HG02678 (cell line): ENCODE results near the gene C11orf86.

Experiments
- ATAC-seq: cut with Tn5 transposase; IDR thresholded peaks from one replicate; pipeline ENCODE4 v1.9.1; 2021; ENCODE audit warnings: mild to moderate bottlenecking, moderate library complexity; ENCODE audit not compliant: unreplicated experiment

The C11orf86 gene

DNA sequence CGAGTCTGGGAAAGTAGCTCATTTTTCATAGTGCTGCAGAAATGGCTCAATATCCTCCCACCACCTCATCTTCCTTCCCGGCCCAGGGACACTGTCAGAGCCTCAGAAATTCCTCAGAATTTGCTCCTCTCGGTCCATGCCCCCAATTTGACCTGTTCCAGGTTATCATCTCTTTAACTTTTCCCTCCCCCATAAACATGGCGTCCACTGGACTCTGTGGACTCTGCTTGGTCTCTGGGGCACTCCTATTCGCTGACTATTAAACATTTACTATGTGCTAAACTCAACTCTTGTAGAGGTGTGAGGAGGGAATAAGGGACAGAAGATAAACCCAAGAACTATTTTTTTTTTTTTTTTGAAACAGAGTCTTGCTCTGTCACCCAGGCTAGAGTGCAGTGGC lies 8.8 kb upstream of the C11orf86 start:
- ATAC-seq, result no peak

DNA sequence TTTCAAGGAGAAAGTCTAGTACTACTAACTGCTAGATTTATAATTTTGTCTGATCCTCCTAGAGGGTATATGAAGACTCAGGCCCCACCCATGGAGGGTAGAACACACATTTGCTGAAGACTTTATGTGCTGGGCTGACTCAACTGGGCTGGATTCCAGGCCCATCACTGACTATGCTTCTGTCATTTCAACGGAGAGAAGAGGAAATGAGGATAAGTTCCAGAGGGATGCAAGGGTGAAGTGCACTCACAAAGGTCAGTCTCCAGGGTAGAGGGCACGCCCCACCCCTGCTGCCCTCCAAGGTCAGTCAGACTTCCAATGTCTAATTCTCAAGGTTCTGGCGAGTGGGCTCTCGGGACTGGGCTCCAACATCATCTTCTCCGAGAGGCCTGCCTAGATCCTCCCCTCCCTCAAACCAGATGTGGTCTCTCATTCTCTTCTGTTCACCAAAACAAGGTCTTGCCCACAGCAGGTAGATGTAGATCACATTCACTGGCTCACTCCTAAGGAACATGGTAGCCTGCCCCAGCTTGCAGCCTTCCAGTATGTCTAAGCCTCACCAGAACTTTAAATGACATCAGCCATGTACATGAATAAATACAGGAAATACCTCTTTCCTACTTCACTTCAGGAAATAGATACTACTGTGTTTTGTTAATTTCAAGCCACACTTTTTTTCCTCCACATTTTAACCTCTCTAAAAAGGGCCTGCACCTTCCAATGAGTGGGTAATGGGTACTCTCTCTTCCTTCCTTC lies 7.3 kb upstream of the C11orf86 start:
- no peak for ATAC-seq

DNA sequence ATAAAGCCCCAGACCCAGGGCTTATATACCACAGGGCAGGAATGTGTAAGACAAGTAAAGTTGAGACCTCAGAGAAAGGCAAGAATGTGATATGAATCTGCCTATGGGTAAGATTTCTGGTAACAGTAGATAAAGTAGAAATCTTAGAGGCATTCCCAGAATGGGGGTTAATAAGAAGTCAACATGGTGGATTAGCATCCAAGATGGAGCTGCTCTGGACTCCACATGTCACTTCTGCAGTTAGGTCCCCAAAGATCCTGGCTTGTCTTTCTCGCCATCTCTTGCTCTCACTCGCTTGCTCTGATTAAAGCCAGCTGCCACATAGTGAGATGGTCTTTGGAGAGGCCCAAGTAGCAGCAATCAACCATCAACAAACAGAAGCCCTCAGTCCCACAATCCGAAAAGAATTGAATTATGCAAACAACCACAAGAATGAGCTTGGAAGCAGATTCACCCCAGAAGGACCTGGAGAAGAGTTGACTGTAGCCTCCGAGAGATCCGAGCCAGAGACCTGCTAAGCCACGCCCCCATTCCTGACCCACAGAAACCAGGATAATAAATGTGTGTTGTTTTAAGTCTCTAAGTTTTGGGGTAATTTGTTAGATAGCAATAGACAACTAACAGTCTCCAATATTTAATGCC lies 5.4 kb upstream of the C11orf86 start:
- ATAC-seq, result no peak

DNA sequence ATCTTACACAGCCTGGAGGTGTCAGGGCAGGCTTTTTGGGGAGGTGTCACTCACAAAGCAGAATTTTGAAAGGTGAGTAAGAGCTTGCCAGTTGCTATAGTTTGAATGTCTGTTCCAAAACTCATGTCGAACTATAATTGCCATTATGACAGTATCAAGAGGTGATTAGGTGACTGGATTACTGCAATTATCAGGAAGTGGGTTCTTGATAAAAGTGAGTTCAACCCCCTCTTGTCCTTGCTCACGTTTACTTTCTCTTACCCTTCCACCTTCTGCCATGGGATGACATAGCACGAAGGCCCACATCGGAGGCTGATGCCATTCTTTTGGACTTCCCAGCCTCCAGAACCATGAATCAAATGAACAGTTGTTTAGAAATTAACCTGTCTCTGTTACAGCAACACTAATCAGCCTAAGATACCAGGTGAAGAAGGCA lies 4.7 kb upstream of the C11orf86 start:
- no peak for ATAC-seq

DNA sequence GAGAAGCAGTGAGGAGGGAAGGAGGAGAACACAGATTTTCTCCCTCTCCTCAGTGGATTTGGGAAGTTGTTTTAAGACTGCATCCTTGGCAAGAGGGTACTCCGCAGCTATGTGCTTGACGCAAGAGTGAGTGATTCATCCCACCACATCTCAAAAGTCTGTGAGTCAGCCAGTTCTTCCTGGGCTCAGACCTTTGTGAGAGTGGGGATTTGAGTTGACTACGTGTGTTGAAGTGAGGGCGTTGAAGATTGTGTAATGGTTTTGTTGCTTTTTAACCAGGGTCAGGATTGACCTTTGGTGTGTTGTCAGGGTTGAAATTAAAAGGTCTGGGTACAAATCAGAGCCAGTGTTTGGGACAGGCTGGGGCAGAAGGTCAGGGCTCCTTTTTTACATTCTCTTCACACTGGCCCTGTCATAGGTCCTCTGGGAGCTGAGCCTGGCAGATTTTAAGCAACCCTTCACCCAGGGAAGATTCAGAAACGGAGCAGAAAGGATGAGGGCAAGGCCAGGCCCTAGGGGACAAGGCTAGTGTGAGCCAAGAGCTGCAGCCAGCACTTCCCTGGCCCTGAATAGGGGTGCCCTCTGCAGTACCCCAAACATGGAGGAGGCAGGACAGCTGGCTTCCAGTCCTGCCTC lies 4.2 kb upstream of the C11orf86 start:
- no peak for ATAC-seq

DNA sequence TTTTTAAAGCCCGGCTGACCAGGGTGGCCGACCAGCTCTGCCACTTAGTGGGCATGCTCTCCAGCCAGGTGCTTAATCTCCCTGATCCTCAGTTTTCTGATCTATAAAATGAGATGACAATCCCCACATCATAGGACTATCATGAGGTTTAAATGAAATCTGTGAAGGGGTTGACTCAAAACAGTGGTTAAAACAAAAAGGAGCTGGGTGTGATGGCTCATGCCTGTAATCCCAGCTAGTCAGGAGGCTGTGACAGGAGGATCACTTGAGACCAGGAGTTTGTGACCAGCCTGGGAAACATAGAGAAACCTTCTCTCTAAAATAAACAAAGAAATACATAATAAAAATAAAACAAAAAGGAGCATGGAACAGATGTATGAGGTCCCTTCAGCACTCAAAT lies 3.6 kb upstream of the C11orf86 start:
- no peak for ATAC-seq

DNA sequence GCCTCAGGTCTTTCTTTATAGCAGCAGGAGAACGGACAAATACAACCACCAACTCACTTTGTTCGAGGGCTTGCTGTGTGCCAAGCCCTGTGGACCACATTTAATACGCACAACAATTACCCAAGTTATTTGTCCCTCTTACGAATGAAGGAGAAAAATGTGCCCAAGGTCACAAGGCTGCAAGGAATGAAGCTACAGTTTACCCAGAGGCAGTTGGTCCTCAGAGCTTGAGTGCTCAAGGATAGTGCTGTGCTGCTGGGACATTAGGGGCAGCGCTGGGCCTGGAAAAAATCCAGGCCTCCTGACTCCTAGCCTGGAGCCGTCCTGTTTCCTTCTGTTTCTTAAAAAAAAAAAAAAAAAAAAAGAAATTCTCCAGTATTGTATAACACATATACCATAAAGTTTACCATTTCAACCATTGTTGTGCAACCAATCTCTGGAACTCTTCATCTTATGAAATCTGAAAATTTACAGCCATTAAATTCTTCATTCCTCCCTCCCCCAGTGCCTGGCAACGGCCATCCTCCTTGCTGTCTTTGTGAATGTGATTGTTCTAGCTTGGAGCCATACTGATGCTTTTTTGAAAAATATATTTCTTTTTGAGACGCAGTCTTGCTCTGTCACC lies 1.0 kb upstream of the C11orf86 start:
- no peak for ATAC-seq

DNA sequence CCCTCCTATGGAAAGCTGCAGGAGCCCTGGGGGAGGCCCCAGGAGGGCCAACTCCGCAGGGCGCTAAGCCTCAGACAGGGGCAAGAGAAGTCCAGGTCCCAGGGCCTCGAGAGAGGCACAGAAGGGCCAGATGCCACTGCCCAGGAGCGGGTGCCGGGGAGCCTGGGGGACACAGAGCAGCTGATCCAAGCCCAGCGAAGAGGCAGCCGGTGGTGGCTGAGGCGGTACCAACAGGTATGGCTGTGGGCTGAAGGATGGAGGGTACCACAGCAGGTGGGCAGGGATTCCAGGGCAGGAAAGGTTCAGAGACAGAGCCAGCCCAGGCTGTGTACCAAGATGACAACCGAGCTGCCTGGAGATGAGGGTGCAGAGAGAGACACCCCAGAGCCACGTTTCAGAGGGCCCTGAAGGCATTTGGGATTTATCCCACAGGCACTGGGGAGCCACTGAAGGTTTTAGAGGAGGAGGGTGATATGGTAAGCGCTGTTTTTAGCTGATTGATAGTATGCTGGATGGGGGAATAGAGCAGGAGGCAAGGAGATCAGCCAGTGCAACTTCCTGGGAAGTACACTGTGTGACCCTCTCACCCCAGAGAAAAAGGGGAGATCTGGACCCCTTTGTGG lies 412 bp downstream of the C11orf86 start:
- no peak for ATAC-seq

DNA sequence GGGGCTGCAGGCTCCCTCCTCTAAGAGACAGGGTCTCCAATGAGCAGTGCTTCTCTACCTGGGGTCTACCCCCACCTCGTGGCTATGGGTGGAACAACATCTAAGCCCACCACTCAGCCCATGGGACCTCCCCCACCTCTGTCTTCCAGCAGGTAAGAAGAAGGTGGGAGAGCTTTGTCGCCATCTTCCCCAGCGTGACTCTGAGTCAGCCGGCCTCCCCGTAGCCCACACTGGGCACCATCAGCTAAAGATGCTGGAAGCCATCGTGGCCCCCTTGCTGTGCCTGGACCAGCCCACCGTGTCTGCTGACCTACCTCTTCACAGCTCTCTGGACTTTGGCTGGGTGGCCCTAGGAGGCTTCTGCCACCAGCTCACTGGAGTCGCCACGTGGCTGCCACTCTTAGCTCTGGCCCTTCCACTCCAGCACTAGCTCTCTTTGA lies 944 bp downstream of the C11orf86 start:
- no peak for ATAC-seq

DNA sequence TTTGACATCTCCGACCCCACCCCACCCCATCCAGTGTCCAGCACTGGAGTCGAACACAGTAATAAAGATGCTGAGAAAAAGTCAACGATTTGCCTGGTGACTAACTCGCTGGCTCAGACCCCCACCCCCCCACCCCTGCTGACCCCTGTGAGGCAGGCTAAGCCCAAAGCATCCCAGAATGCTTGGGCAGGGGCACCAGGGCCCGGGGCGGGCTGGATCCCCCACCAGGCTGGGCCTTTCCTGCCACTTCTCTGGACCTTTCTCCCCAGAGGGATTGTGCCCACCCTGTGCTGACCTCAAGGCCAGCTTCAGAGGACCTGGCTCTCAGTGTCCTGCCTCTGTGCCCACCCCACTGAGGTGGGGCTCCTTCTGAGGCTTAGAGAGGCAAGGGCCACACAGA lies 1.8 kb downstream of the C11orf86 start:
- no peak for ATAC-seq

DNA sequence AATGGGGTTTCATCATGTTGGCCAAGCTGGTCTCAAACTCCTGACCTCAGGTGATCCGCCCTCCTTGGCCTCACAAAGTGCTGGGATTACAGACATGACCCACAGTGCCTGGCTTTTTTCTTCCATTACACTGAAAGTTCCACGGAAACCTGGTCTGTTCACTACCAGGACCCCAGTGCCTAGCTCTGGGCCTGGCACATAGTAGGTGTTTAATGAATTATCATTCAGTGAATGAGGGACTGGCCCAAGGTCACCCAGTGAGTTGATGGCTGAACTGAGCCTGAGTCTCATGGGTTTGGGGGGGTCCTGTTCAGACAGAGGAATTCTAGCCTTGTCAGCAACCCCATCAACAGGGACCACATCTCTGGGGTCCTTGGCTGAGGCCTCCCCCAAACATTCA lies 3.1 kb downstream of the C11orf86 start:
- ATAC-seq, result no peak

DNA sequence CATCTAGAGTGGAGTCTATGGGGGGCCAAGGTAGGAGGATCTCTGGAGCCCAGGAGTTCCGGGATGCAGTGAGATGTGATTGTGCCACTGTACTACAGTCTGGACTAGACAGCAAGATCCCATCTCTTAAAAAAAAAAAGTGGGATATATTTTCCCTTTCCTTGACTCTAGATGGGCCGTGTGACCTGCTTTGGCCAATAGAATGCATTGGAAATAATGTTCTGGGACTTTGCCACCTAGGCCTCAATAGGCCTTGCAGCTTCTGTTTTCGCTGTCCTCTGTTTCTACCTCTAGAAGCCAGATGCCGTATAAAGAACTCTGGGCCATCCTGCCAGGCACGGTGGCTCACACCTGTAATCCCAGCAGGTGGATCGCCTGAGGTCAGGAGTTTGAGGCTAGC lies 3.6 kb downstream of the C11orf86 start:
- no peak for ATAC-seq

DNA sequence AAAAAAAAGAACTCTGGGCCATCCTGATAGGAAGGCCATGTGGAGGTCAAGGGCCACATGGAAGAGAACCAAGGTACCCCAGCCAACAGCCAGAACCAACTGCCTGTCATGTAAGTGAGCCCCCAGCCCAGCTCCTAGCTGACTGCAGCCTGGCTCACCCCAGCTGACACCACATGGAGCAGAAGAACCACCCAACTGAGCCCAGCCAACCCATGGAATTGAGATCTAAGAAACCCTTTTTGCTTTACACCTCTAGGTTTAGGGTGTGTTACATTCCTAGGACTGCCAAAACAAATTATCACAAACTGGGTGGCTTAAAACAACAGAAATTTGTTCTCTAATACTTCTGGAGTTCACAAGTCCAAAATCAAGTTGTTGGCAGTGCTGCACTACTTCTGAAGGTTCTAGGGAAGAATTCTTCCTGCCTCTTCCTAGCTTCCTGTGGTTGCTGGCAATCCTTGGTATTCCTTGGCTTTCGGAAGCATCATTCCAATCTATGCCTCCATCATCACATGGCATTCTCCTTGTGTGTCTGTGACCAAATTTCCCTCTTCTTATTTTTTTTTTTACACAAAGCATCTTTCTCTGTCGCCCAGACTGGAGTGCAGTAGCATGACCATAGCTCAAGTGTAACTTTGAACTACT lies 4.4 kb downstream of the C11orf86 start:
- ATAC-seq, result no peak

DNA sequence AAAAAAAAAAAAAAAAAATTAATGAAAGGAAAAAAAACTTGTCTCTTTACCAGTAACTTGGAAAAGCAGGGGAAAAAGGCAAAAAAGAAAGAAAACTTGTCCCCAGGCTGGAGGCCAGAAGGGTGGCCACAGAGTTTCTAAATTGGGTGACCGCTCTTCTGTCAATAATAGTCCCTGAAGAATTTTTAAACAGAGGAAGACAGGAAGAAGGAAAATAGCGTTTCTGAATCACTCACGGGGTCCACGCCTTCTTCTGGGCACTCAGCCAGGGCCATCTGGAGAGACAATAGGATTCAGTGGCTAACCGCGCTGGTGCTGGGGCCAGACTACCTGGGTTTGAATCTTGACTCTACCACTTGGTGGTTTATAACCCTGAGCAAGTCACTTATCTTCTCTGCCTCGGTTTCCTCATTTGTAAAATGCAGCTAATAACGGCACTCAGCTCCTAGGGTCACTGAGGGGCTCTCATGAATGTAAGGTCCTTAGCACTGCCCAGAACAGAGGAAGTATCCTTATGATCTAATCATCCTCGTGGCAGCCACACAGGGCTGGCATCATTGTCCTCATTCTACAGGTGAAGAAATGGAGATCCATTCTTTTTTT lies 7.0 kb downstream of the C11orf86 start:
- no peak for ATAC-seq

DNA sequence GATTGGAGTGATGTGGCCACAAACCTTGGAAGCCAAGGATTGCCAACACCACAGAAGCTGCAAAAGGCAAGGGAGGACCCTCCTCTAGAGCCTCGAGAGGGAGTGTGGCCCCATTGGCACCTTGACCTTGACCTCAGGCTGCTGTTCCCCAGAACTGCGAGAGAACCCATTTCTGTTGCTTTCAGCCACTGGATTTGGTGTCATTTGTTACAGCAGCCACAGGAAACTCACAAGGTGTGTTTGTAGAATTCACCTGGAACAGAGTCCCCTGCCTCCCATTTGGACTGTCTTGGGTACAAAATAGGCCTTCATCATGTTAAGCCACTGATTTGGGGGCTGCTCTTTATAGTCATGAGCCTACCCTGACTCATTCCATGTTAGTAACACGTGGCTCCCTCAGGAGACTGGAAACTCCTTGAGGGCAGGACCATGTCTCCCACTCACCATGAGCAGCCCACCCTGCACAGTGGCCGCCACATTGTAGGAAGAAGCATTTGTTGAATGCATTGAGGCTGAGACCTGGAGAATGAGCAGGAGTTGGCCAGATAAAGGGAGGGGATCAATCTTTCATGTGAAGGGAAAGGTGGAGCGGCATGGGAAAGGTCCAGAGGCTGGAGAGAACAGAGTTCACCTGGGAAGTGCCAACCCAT lies 8.3 kb downstream of the C11orf86 start:
- no peak for ATAC-seq

DNA sequence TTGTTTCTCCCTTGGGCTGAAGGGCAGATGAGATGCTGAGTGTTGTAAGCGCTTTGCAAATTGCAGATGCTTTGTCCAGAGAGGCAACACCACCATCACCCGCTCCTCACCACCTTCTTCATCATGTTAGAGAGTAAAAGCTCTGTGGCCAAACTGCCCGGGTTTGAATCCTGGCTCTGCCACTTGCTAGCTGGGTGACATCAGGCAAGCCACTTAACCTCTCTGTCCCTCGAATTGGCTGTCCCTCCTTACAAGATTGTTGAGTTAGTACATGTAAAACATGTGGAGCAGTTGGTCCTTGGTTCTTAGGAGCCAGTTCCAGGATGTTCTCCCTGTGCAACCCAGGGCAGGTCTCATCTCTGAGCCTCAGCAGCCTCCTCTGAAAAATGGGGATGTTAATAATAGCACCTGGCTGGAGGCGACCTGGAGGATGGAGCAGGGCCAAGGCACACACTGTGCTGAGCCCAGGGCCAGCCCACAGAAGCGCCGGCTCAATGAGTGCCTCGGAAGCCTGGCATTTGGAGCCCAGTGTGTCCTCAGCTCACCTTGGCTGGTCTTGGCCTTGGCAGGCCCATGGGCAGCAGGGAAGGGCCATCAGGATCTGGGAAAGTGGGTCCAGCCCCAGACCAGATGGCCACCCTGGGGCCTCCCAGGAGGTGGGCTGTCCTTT lies 10.5 kb downstream of the C11orf86 start:
- ATAC-seq, result no peak

DNA sequence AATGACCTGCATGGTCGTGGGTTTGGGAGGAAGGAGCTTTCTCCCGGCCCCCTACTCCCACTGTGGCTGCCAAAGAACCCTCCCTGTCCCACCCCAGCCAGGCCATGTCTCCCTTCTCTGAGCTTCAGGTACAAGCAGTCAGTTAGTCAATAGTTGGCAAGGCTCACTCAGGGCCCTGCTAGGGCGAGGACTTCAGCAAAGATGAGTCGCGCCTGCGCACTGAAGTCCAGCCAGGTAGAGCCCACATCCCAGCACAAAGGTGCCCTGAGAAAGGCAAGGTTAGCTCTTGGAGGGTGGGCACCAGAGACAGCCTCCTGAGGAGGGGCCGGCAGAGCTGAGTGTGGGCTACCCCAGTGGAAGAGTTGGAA lies 11.1 kb downstream of the C11orf86 start:
- ATAC-seq, result no peak

DNA sequence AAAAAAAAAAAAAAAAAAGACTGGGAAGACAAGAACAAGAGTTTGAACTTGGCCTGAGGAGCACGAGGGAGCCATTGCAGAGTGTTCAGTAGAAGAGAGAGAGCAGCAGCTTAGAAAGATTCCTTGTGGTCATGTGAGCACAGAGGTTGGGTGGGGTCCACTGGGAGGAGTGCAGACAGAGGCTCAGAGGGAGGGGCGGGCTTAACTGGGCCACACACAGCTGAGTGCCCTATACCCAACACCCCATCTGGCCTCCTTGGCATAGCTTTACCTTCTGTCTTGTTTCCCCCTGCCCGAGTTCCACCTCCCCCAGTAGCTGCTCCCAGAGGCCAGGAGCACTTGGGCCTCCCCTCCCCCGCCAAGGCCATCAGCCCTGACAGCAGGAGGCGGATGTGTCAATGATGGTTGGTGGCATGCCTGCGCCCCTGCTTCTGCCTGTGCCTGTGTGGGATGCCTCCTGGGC lies 12.1 kb downstream of the C11orf86 start:
- no peak for ATAC-seq

DNA sequence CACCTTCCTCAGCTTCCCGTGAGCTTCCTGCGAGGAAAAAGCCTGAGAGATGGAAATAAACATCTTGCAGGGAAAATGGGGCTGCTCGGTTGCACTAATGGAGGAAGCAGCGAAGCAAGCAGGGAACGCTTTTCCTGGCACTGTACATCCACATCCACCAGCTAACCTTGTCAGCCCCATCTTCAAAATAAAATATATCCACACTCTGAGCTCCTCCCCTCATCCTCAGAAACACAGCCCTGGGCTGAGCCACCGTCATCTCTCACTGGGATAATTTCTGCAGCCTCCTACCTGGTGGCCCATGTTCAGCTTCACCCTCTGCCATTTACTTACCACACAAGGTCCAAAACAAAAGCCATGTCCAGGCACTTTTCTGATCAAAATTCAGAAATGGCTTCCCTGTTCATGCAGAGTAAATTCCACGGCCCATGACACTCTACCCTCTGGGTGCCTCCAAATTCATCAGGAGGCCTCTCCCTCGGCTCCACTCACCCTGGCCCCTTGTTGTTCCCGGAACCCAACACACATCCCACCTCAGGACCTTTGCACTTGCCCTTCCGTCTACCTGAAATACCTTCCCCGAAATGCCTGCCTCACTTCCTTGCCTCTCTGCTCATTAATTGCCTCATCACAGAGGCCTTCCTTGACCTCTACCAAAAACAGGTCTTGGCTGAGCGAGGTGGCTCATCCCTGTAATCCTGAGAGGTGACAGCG lies 13.0 kb downstream of the C11orf86 start:
- no peak for ATAC-seq
